ENCODE data around the gene HIRA.

- TF ChIP-seq, protein P1, sequence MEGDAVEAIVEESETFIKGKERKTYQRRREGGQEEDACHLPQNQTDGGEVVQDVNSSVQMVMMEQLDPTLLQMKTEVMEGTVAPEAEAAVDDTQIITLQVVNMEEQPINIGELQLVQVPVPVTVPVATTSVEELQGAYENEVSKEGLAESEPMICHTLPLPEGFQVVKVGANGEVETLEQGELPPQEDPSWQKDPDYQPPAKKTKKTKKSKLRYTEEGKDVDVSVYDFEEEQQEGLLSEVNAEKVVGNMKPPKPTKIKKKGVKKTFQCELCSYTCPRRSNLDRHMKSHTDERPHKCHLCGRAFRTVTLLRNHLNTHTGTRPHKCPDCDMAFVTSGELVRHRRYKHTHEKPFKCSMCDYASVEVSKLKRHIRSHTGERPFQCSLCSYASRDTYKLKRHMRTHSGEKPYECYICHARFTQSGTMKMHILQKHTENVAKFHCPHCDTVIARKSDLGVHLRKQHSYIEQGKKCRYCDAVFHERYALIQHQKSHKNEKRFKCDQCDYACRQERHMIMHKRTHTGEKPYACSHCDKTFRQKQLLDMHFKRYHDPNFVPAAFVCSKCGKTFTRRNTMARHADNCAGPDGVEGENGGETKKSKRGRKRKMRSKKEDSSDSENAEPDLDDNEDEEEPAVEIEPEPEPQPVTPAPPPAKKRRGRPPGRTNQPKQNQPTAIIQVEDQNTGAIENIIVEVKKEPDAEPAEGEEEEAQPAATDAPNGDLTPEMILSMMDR (conservative IDR thresholded peaks at IDR 0.05; ENCODE audit: low read length), result no peak
- TF ChIP-seq EZH2phosphoT487 (IDR thresholded peaks at IDR 0.05; ENCODE audit: borderline replicate concordance, low read depth, low read length), result no peak
Observed at GRCh38 chr22:19424186-19424500, 7.4 kb downstream of the HIRA start.

Data from OCI-LY7 (cell line).